ENCODE results near the gene ERP44. TPM values are rescaled to one million over a fixed set of nuclear protein-coding genes. Genes with fewer than 3 reads are reported as not detected.

Gene ERP44
- polyA plus RNA-seq, 1 donor (not counting 4 experiments of a cell fraction or from before 2014, with no cell fraction given) = 17.6 TPM

- Histone ChIP-seq H3K27me3 (ENCODE audit: control insufficient read depth, extremely low read depth, insufficient read depth, low read length) (no peaks in the 10 kb centered on the region), H3K4me1 (ENCODE audit: control insufficient read depth, extremely low read depth, insufficient read depth, low read length) (no peaks in the 10 kb centered on the region), H3K9me3 (ENCODE audit: control insufficient read depth, low read depth, low read length) (no peaks in the 10 kb centered on the region), H3K36me3 (ENCODE audit: control insufficient read depth in 2 of 2, extremely low read depth in 1 of 2, insufficient read depth in 2 of 2, low read length in 2 of 2) (peaks cover 3 to 6% of the 10 kb centered on the region in 2 experiments), H3K4me3 (ENCODE audit: control insufficient read depth in 2 of 3, extremely low read depth in 1 of 3, insufficient read depth in 2 of 3, low read depth in 1 of 3, low read length in 3 of 3) (no peak overlapping the region), H3K79me2 (ENCODE audit: control insufficient read depth, insufficient read depth, low read length) (peaks cover 14% of the 10 kb centered on the region), H3K4me2 (ENCODE audit: control insufficient read depth, extremely low read depth, insufficient read depth, low read depth, low read length) (no peak overlapping the region), H3K9me1 (ENCODE audit: control insufficient read depth, extremely low read depth, insufficient read depth, low read length) (no peaks in the 10 kb centered on the region), H3K27ac (ENCODE audit: control insufficient read depth, insufficient read depth, low read length) (no peak overlapping the region), H3K9ac (ENCODE audit: control insufficient read depth, extremely low read depth, insufficient read depth, low read length) (no peak overlapping the region), H4K20me1 (ENCODE audit: control insufficient read depth, extremely low read depth, insufficient read depth, low read length) (no peaks in the 10 kb centered on the region), H2AFZ (ENCODE audit: control insufficient read depth, low read length) (no peak overlapping the region)
- TF ChIP-seq EZH2 (IDR thresholded peaks at IDR 0.05; ENCODE audit: low read length) (no peak), CTCF (optimal IDR thresholded peaks at IDR 0.05 in 1 of 3, IDR thresholded peaks at IDR 0.05 in 1 of 3, conservative IDR thresholded peaks at IDR 0.05 in 1 of 3; ENCODE audit: extremely low read depth in 1 of 3, insufficient read depth in 2 of 3, low read length in 3 of 3) (no peak)
- FAIRE-seq = no peak
- dilution Hi-C loops (cut with MboI; ENCODE audit: extremely low pct_ligation_motif_present, low sequenced_read_pairs) = no loop called here
- DNase-seq (ENCODE audit: low read depth, low spot score) = no peak
These were observed 49.2 kb downstream of the ERP44 start for GRCh38 chr9:100049551-100049950.

- H3K79me2 ChIP-seq (ENCODE audit: control insufficient read depth, insufficient read depth, low read length) = peaks cover 50% of the 10 kb centered on the region
- H3K9ac ChIP-seq (ENCODE audit: control insufficient read depth, extremely low read depth, insufficient read depth, low read length) = no peak overlapping the region
- no peak overlapping the region for H3K27ac ChIP-seq (ENCODE audit: control insufficient read depth, insufficient read depth, low read length)
- H3K27me3 ChIP-seq (ENCODE audit: control insufficient read depth, extremely low read depth, insufficient read depth, low read length) = no peaks in the 10 kb centered on the region
- TF ChIP-seq CTCF (optimal IDR thresholded peaks at IDR 0.05 in 1 of 3, IDR thresholded peaks at IDR 0.05 in 1 of 3, conservative IDR thresholded peaks at IDR 0.05 in 1 of 3; ENCODE audit: extremely low read depth in 1 of 3, insufficient read depth in 2 of 3, low read length in 3 of 3) (no peak), EZH2 (IDR thresholded peaks at IDR 0.05; ENCODE audit: low read length) (no peak)
- H2AFZ ChIP-seq (ENCODE audit: control insufficient read depth, low read length) = no peak overlapping the region
- peaks cover 0 to 5% of the 10 kb centered on the region in 2 experiments for H3K36me3 ChIP-seq (ENCODE audit: control insufficient read depth in 2 of 2, extremely low read depth in 1 of 2, insufficient read depth in 2 of 2, low read length in 2 of 2)
- no peak overlapping the region for H3K4me3 ChIP-seq (ENCODE audit: control insufficient read depth in 2 of 3, extremely low read depth in 1 of 3, insufficient read depth in 2 of 3, low read depth in 1 of 3, low read length in 3 of 3)
- peaks cover 2% of the 10 kb centered on the region for H4K20me1 ChIP-seq (ENCODE audit: control insufficient read depth, extremely low read depth, insufficient read depth, low read length)
- no peaks in the 10 kb centered on the region for H3K9me1 ChIP-seq (ENCODE audit: control insufficient read depth, extremely low read depth, insufficient read depth, low read length)
- FAIRE-seq (no peak), DNase-seq (ENCODE audit: low read depth, low spot score) (no peak)
- H3K4me2 ChIP-seq (ENCODE audit: control insufficient read depth, extremely low read depth, insufficient read depth, low read depth, low read length) = no peak overlapping the region
- H3K4me1 ChIP-seq (ENCODE audit: control insufficient read depth, extremely low read depth, insufficient read depth, low read length) = no peaks in the 10 kb centered on the region
- dilution Hi-C loops (cut with MboI; ENCODE audit: extremely low pct_ligation_motif_present, low sequenced_read_pairs) = no loop called here
- no peaks in the 10 kb centered on the region for H3K9me3 ChIP-seq (ENCODE audit: control insufficient read depth, low read depth, low read length)
These were observed 60.3 kb downstream of the ERP44 start for GRCh38 chr9:100038472-100038871.
